MM.1S (cell line): ENCODE data around the gene ESR2.

Experiments
- DNase-seq: peaks from one replicate; pipeline ENCODE4 v3.0.0-alpha.2; 2015
- H2AFZ ChIP-seq: fragments of 300-600 bp; sonication (generic); 2 replicates; pipeline ENCODE4 v1.6.0; 2016; ENCODE audit warnings: antibody characterized with exemption, low read length
- H3F3A ChIP-seq: fragments of 300-600 bp; sonication (generic); 2 replicates; pipeline ENCODE4 v1.6.1; 2016; ENCODE audit warnings: mild to moderate bottlenecking, antibody characterized with exemption, low read length, moderate library complexity, mixed read lengths; ENCODE audit not compliant: insufficient read depth
- H3K27ac ChIP-seq: fragments of 300-600 bp; sonication (generic); 2 replicates; pipeline ENCODE4 v1.5.1; 2016; ENCODE audit warnings: mild to moderate bottlenecking, low read length
- H3K27me3 ChIP-seq: fragments of 300-600 bp; sonication (generic); replicated peaks from 2 replicates; pipeline ENCODE4 v1.6.0; 2016; ENCODE audit warnings: low read length; ENCODE audit not compliant: insufficient read depth
- H3K36me3 ChIP-seq: fragments of 300-600 bp; sonication (generic); replicated peaks from 2 replicates; pipeline ENCODE4 v1.6.1; 2016; ENCODE audit warnings: mild to moderate bottlenecking, low read length, mixed read lengths; ENCODE audit not compliant: insufficient read depth
- H3K4me1 ChIP-seq: fragments of 300-600 bp; sonication (generic); 2 replicates; pipeline ENCODE4 v1.6.1; 2016; ENCODE audit warnings: low read length, mixed read lengths
- H3K4me2 ChIP-seq: fragments of 300-600 bp; sonication (generic); 2 replicates; pipeline ENCODE4 v1.6.0; 2016; ENCODE audit warnings: low read depth, low read length
- H3K4me3 ChIP-seq: fragments of 300-600 bp; sonication (generic); 2 replicates; pipeline ENCODE4 v1.5.1; 2016; ENCODE audit warnings: low read length, mixed read lengths
- H3K79me2 ChIP-seq: fragments of 300-600 bp; sonication (generic); 2 replicates; pipeline ENCODE4 v1.6.1; 2016; ENCODE audit warnings: mixed run types, low read length, mixed read lengths
- H3K9ac ChIP-seq: fragments of 300-600 bp; sonication (generic); 2 replicates; pipeline ENCODE4 v1.6.1; 2016; ENCODE audit warnings: low read length, mixed read lengths
- H3K9me2 ChIP-seq: fragments of 300-600 bp; sonication (generic); replicated peaks from 2 replicates; pipeline ENCODE4 v1.6.1; 2016; ENCODE audit warnings: mild to moderate bottlenecking, low read length, mixed read lengths; ENCODE audit not compliant: insufficient read depth
- H3K9me3 ChIP-seq: fragments of 300-600 bp; sonication (generic); replicated peaks from 2 replicates; pipeline ENCODE4 v1.6.1; 2016; ENCODE audit warnings: mild to moderate bottlenecking, low read length, mixed read lengths; ENCODE audit not compliant: insufficient read depth
- H4K20me1 ChIP-seq: fragments of 300-600 bp; sonication (generic); 2 replicates; pipeline ENCODE4 v1.6.1; 2016; ENCODE audit warnings: mild to moderate bottlenecking, low read length, moderate library complexity, mixed read lengths; ENCODE audit not compliant: insufficient read depth
- EZH2 ChIP-seq: fragments of 300-600 bp; sonication (generic); optimal IDR thresholded peaks from 2 replicates; pipeline ENCODE3; 2017; ENCODE audit warnings: low read depth, mild to moderate bottlenecking, antibody characterized with exemption, low read length, mixed read lengths
- EZH2phosphoT487 ChIP-seq: fragments of 300-600 bp; sonication (generic); IDR thresholded peaks from 2 replicates; pipeline ENCODE4 v1.6.1; 2018; ENCODE audit warnings: antibody characterized with exemption, low read length
- TF ChIP-seq, protein P1 (sequence below): fragments of 300-600 bp; sonication (generic); IDR thresholded peaks from 2 replicates; pipeline ENCODE4 v1.5.1; 2016; ENCODE audit warnings: antibody characterized with exemption, low read length, mixed read lengths

Gene ESR2

DNA sequence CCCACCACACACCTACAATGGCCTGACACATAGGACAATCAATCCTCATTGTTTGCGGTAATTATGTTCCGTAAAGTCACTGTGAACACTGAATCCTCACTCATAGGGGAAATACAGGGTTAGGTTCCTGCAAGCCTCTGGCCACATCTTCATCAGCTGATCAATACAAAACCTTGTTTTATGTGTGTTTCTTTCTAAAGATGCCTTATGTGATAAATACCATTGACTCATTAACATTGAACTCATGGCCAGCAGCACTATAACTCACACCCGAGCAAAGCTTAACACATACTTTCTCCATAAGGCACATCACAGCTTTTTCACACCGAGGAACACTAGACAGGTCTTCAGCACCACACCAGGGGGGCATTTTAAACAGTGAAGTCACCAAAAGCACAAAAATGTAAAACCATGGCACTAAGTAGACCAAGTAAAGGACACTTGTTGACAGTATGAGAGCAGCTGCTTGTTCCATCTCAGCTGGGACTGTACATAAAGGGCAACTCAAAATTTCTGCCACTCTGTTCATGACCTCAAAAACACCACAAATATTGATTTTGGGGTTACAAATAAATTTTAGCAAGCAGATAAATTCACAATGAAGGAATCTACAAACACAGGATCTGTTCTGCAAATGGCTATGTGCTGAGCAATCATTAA, 60.5 kb downstream of the ESR2 start:
- Histone ChIP-seq H3K27me3 (no peaks in the 10 kb centered on the region), H3K9ac (no peak overlapping the region), H3K36me3 (no peaks in the 10 kb centered on the region), H3K9me2 (no peaks in the 10 kb centered on the region), H3K4me2 (no peak overlapping the region), H3K4me3 (no peak overlapping the region), H3K4me1 (peaks cover 18% of the 10 kb centered on the region; the same call in 1 of the 2 replicates), H3K27ac (no peak overlapping the region), H3F3A (peaks cover 3% of the 10 kb centered on the region; the same call in 1 of the 2 replicates), H3K9me3 (no peaks in the 10 kb centered on the region), H4K20me1 (no peaks in the 10 kb centered on the region), H3K79me2 (no peaks in the 10 kb centered on the region), H2AFZ (no peak overlapping the region)
- TF ChIP-seq EZH2phosphoT487: no peak
- TF ChIP-seq, protein P1, sequence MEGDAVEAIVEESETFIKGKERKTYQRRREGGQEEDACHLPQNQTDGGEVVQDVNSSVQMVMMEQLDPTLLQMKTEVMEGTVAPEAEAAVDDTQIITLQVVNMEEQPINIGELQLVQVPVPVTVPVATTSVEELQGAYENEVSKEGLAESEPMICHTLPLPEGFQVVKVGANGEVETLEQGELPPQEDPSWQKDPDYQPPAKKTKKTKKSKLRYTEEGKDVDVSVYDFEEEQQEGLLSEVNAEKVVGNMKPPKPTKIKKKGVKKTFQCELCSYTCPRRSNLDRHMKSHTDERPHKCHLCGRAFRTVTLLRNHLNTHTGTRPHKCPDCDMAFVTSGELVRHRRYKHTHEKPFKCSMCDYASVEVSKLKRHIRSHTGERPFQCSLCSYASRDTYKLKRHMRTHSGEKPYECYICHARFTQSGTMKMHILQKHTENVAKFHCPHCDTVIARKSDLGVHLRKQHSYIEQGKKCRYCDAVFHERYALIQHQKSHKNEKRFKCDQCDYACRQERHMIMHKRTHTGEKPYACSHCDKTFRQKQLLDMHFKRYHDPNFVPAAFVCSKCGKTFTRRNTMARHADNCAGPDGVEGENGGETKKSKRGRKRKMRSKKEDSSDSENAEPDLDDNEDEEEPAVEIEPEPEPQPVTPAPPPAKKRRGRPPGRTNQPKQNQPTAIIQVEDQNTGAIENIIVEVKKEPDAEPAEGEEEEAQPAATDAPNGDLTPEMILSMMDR: no peak
- TF ChIP-seq EZH2: no peak
- DNase-seq: no peak

DNA sequence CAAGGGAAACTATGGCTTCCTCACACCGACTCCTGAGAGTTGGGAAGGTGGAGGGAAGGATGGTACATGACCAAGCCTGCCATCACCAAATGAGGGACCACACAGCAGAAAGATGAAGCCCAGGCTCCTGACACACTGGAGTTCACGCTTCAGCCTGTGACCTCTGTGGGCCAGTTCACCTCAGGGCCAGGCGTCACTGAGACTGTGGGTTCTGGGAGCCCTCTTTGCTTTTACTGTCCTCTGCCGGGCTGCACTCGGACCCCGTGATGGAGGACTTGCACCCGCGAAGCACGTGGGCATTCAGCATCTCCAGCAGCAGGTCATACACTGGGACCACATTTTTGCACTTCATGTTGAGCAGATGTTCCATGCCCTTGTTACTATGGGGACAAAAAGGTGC, 61.2 kb downstream of the ESR2 start:
- H4K20me1 ChIP-seq: no peaks in the 10 kb centered on the region
- no peaks in the 10 kb centered on the region for H3K36me3 ChIP-seq
- no peak overlapping the region for H3K9ac ChIP-seq
- H3F3A ChIP-seq: peaks cover 3% of the 10 kb centered on the region; the same call in 1 of the 2 replicates
- H3K79me2 ChIP-seq: no peaks in the 10 kb centered on the region
- H3K4me3 ChIP-seq: no peak overlapping the region
- peaks cover 18% of the 10 kb centered on the region; the same call in 1 of the 2 replicates for H3K4me1 ChIP-seq
- DNase-seq: no peak
- no peak for TF ChIP-seq EZH2
- no peak for TF ChIP-seq EZH2phosphoT487
- TF ChIP-seq, protein P1: no peak
- no peaks in the 10 kb centered on the region for H3K9me2 ChIP-seq
- no peaks in the 10 kb centered on the region for H3K27me3 ChIP-seq
- H3K9me3 ChIP-seq: no peaks in the 10 kb centered on the region
- no peak overlapping the region for H3K4me2 ChIP-seq
- H2AFZ ChIP-seq: no peak overlapping the region
- no peak overlapping the region for H3K27ac ChIP-seq

DNA sequence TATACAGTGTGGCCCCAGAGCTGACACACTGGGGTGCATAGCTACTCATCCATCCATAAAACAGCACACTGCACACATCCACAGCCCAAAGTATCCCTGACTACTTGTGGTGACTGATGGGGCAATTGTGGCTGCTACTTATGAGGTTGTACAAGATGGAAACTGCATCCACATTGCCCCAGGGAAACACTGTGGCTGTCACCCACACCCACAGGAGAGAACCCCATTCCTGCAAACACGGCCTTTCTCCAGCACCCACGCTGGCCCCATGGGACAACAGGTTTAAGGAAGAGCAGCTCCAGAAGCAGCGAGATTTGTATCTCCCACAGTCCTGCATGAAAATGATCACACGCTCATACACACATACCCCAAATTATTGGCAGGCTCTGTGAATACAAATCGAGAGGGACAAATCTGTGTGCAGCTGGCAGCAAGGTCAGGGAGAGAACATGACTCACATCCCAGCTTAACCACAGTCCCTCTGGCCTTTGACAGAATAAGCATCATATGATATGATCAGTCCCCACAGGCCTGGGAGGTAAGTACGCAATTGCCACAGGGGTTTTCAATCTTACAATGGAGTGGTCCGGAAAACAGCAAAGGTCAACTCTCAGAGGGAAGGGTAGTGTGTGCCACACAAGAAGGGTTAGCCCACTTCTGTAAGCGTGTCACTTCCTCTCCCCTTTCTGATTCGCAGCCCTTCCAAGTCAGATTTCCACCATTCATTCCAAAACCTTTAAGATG, 61.9 kb downstream of the ESR2 start:
- Histone ChIP-seq H3K4me2 (no peak overlapping the region), H3K9me2 (no peaks in the 10 kb centered on the region), H4K20me1 (no peaks in the 10 kb centered on the region), H3F3A (peaks cover 3% of the 10 kb centered on the region; the same call in 1 of the 2 replicates), H3K27me3 (no peaks in the 10 kb centered on the region), H3K36me3 (no peaks in the 10 kb centered on the region), H2AFZ (no peak overlapping the region), H3K9ac (no peak overlapping the region), H3K27ac (no peak overlapping the region), H3K9me3 (no peaks in the 10 kb centered on the region), H3K4me3 (no peak overlapping the region), H3K4me1 (peaks cover 18% of the 10 kb centered on the region; the same call in 1 of the 2 replicates), H3K79me2 (no peaks in the 10 kb centered on the region)
- TF ChIP-seq EZH2phosphoT487: no peak
- no peak for TF ChIP-seq EZH2
- TF ChIP-seq, protein P1: no peak
- DNase-seq: no peak
